ENCODE data around the gene FBLIM1.
A peak's percentile ranks its signal among the peaks of the same experiment; 100 is the strongest.

FBLIM1 gene

DNA sequence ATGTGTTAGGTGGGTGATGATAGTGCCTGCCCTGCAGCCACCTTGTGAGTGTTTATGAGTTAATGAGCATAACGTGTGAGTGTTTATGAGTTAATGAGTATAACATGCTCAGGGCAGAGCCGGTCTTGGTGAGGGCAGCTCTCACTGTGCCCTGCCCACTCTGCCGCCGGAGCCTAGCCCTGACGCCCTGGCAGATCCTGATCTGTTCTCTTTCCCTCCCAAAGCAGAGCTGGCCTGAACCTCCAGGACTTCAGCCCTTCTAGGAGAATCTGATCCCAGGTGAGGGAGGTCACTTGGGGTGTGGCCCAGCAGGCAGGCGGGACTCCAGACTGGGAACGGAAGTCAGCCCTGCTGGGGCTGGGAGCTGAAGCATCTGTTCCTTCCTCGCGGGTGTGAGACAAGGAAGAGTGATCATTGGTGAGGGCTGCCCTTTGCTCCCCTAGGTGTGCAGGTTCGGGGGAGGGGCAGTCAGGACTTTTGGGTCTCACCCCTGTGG, 5.7 kb downstream of the FBLIM1 start:
- Histone ChIP-seq H3K9ac (ENCODE audit: low read depth, low read length) (peak overlapping the region; percentile 2), H3K36me3 (ENCODE audit: control insufficient read depth, insufficient read depth, low read length) (peaks cover 41% of the 10 kb centered on the region), H3K9me3 (ENCODE audit: control insufficient read depth, insufficient read depth, low read length) (no peaks in the 10 kb centered on the region), H3K27me3 (ENCODE audit: control insufficient read depth, insufficient read depth, low read length) (no peaks in the 10 kb centered on the region), H3K4me3 (ENCODE audit: low read depth, low read length) (no peak overlapping the region), H3K4me1 (ENCODE audit: control insufficient read depth, insufficient read depth, low read length) (peaks cover 3% of the 10 kb centered on the region)

DNA sequence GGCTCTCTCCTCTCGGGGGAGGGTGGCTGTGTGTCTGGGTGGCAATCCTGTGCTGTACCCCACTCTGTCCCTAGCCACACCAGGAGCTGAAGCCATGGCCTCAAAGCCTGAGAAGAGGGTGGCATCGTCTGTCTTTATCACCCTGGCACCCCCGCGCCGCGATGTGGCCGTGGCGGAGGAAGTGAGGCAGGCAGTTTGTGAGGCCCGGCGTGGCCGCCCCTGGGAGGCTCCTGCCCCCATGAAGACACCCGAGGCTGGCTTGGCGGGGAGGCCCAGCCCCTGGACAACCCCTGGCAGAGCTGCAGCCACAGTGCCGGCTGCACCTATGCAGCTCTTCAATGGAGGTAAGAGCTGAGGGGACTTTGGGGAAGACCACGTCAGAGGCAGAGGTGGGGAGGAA, 6.3 kb downstream of the FBLIM1 start:
- H3K4me1 ChIP-seq (ENCODE audit: control insufficient read depth, insufficient read depth, low read length), result peaks cover 3% of the 10 kb centered on the region
- H3K9me3 ChIP-seq (ENCODE audit: control insufficient read depth, insufficient read depth, low read length), result no peaks in the 10 kb centered on the region
- H3K9ac ChIP-seq (ENCODE audit: low read depth, low read length), result no peak overlapping the region
- peaks cover 41% of the 10 kb centered on the region for H3K36me3 ChIP-seq (ENCODE audit: control insufficient read depth, insufficient read depth, low read length)
- H3K27me3 ChIP-seq (ENCODE audit: control insufficient read depth, insufficient read depth, low read length), result no peaks in the 10 kb centered on the region
- H3K4me3 ChIP-seq (ENCODE audit: low read depth, low read length), result no peak overlapping the region

- peaks cover 3% of the 10 kb centered on the region for H3K4me1 ChIP-seq (ENCODE audit: control insufficient read depth, insufficient read depth, low read length)
- H3K4me3 ChIP-seq (ENCODE audit: low read depth, low read length), result no peak overlapping the region
- H3K36me3 ChIP-seq (ENCODE audit: control insufficient read depth, insufficient read depth, low read length), result peaks cover 49% of the 10 kb centered on the region
- no peaks in the 10 kb centered on the region for H3K9me3 ChIP-seq (ENCODE audit: control insufficient read depth, insufficient read depth, low read length)
- no peak overlapping the region for H3K9ac ChIP-seq (ENCODE audit: low read depth, low read length)
- no peaks in the 10 kb centered on the region for H3K27me3 ChIP-seq (ENCODE audit: control insufficient read depth, insufficient read depth, low read length)
Measured at GRCh38 chr1:15765495-15766194, 7.0 kb downstream of the FBLIM1 start.

- Histone ChIP-seq H3K9ac (ENCODE audit: low read depth, low read length) (no peak overlapping the region), H3K4me1 (ENCODE audit: control insufficient read depth, insufficient read depth, low read length) (no peaks in the 10 kb centered on the region), H3K27me3 (ENCODE audit: control insufficient read depth, insufficient read depth, low read length) (no peaks in the 10 kb centered on the region), H3K36me3 (ENCODE audit: control insufficient read depth, insufficient read depth, low read length) (peaks cover 64% of the 10 kb centered on the region), H3K9me3 (ENCODE audit: control insufficient read depth, insufficient read depth, low read length) (no peaks in the 10 kb centered on the region), H3K4me3 (ENCODE audit: low read depth, low read length) (no peak overlapping the region)
Measured at GRCh38 chr1:15767941-15768340, 9.3 kb downstream of the FBLIM1 start.

DNA sequence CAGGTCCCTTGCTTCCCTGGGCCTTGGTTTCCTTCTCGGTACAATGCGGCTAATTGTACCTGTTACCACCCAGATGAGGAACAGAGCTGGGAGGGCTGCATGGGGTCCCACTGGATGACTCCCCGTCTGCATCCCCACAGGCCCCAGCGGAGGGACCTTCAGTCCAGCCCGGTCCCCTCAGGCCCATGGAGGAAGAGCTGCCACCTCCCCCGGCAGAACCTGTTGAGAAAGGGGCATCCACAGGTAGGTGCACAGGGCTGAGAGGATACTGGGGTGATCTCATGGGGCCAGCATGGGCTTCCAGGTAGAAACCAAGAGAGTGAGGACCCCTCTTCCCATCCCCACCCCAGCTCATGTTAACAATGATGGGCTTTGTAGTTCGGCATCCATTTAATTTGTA, 9.8 kb downstream of the FBLIM1 start:
- Histone ChIP-seq H3K9me3 (ENCODE audit: control insufficient read depth, insufficient read depth, low read length) (no peaks in the 10 kb centered on the region), H3K9ac (ENCODE audit: low read depth, low read length) (no peak overlapping the region), H3K27me3 (ENCODE audit: control insufficient read depth, insufficient read depth, low read length) (no peaks in the 10 kb centered on the region), H3K4me1 (ENCODE audit: control insufficient read depth, insufficient read depth, low read length) (no peaks in the 10 kb centered on the region), H3K36me3 (ENCODE audit: control insufficient read depth, insufficient read depth, low read length) (peaks cover 64% of the 10 kb centered on the region), H3K4me3 (ENCODE audit: low read depth, low read length) (no peak overlapping the region)

- Histone ChIP-seq H3K36me3 (ENCODE audit: control insufficient read depth, insufficient read depth, low read length) (peaks cover 65% of the 10 kb centered on the region), H3K27me3 (ENCODE audit: control insufficient read depth, insufficient read depth, low read length) (no peaks in the 10 kb centered on the region), H3K9ac (ENCODE audit: low read depth, low read length) (no peak overlapping the region), H3K4me1 (ENCODE audit: control insufficient read depth, insufficient read depth, low read length) (no peaks in the 10 kb centered on the region), H3K9me3 (ENCODE audit: control insufficient read depth, insufficient read depth, low read length) (no peaks in the 10 kb centered on the region), H3K4me3 (ENCODE audit: low read depth, low read length) (no peak overlapping the region)
Measured at GRCh38 chr1:15770313-15770962, 11.8 kb downstream of the FBLIM1 start.

DNA sequence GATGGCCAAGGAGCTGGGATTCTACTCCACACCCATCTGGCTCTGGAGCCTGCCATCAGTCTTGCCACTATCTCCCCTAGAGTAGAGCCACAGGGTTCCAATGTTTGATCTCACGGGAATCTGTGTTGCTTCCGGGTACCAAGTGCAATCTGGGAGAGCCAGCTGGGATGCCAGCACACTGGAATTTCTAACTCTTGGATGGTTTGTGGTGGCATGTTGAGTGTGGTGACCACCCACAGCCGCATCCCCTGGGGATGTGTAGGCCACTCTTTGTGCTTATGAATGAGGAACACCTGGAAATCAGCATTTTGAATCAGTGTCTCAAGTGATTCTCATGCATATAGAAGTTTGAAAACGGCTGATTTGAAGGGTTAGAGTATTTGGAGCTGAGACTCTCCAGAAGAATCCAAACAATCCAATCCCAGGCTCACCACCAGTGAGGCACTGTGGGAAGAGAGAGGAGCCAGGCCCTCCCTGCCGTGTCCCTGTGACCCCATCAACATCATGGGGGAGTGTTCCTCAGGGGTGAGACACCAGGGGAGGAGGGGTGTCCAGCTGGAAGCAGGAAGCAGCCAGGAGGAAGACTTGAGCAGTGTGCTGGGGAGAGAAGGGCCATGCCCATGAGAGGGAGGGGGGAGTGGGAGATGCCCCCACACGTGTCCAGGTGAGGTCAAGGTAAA, 13.4 kb downstream of the FBLIM1 start:
- no peaks in the 10 kb centered on the region for H3K27me3 ChIP-seq (ENCODE audit: control insufficient read depth, insufficient read depth, low read length)
- no peak overlapping the region for H3K4me3 ChIP-seq (ENCODE audit: low read depth, low read length)
- H3K4me1 ChIP-seq (ENCODE audit: control insufficient read depth, insufficient read depth, low read length), result no peaks in the 10 kb centered on the region
- no peaks in the 10 kb centered on the region for H3K9me3 ChIP-seq (ENCODE audit: control insufficient read depth, insufficient read depth, low read length)
- no peak overlapping the region for H3K9ac ChIP-seq (ENCODE audit: low read depth, low read length)
- H3K36me3 ChIP-seq (ENCODE audit: control insufficient read depth, insufficient read depth, low read length), result peaks cover 57% of the 10 kb centered on the region

GRCh38 chr1:15775706-15776105, 17.1 kb downstream of the FBLIM1 start:
- no peak overlapping the region for H3K9ac ChIP-seq (ENCODE audit: low read depth, low read length)
- no peaks in the 10 kb centered on the region for H3K4me1 ChIP-seq (ENCODE audit: control insufficient read depth, insufficient read depth, low read length)
- H3K4me3 ChIP-seq (ENCODE audit: low read depth, low read length), result no peak overlapping the region
- H3K27me3 ChIP-seq (ENCODE audit: control insufficient read depth, insufficient read depth, low read length), result no peaks in the 10 kb centered on the region
- peaks cover 46% of the 10 kb centered on the region for H3K36me3 ChIP-seq (ENCODE audit: control insufficient read depth, insufficient read depth, low read length)
- no peaks in the 10 kb centered on the region for H3K9me3 ChIP-seq (ENCODE audit: control insufficient read depth, insufficient read depth, low read length)

GRCh38 chr1:15777909-15778707, 19.5 kb downstream of the FBLIM1 start:
- peaks cover 38% of the 10 kb centered on the region for H3K36me3 ChIP-seq (ENCODE audit: control insufficient read depth, insufficient read depth, low read length)
- H3K9me3 ChIP-seq (ENCODE audit: control insufficient read depth, insufficient read depth, low read length), result no peaks in the 10 kb centered on the region
- no peaks in the 10 kb centered on the region for H3K27me3 ChIP-seq (ENCODE audit: control insufficient read depth, insufficient read depth, low read length)
- H3K9ac ChIP-seq (ENCODE audit: low read depth, low read length), result no peak overlapping the region
- no peaks in the 10 kb centered on the region for H3K4me1 ChIP-seq (ENCODE audit: control insufficient read depth, insufficient read depth, low read length)
- H3K4me3 ChIP-seq (ENCODE audit: low read depth, low read length), result no peak overlapping the region

- no peaks in the 10 kb centered on the region for H3K9me3 ChIP-seq (ENCODE audit: control insufficient read depth, insufficient read depth, low read length)
- no peak overlapping the region for H3K9ac ChIP-seq (ENCODE audit: low read depth, low read length)
- H3K27me3 ChIP-seq (ENCODE audit: control insufficient read depth, insufficient read depth, low read length), result no peaks in the 10 kb centered on the region
- no peaks in the 10 kb centered on the region for H3K4me1 ChIP-seq (ENCODE audit: control insufficient read depth, insufficient read depth, low read length)
- H3K4me3 ChIP-seq (ENCODE audit: low read depth, low read length), result no peak overlapping the region
- H3K36me3 ChIP-seq (ENCODE audit: control insufficient read depth, insufficient read depth, low read length), result peaks cover 16% of the 10 kb centered on the region
Measured at GRCh38 chr1:15785683-15786082, 27.1 kb downstream of the FBLIM1 start.

- Histone ChIP-seq H3K4me3 (ENCODE audit: low read depth, low read length) (no peak overlapping the region), H3K36me3 (ENCODE audit: control insufficient read depth, insufficient read depth, low read length) (peaks cover 13% of the 10 kb centered on the region), H3K9ac (ENCODE audit: low read depth, low read length) (no peak overlapping the region), H3K27me3 (ENCODE audit: control insufficient read depth, insufficient read depth, low read length) (no peaks in the 10 kb centered on the region), H3K9me3 (ENCODE audit: control insufficient read depth, insufficient read depth, low read length) (no peaks in the 10 kb centered on the region), H3K4me1 (ENCODE audit: control insufficient read depth, insufficient read depth, low read length) (no peaks in the 10 kb centered on the region)
Measured at GRCh38 chr1:15786581-15786980, 28.0 kb downstream of the FBLIM1 start.

Data from iPS-15b (cell line).